Activated T-cell treated with anti-CD3 and anti-CD28 coated beads, Interleukin-2, amount 50 U/mL, for 72 hours (primary cell): ENCODE results near the gene SPRED1. TPM values are rescaled to one million over a fixed set of nuclear protein-coding genes. Genes with fewer than 3 reads are reported as not detected.

Source experiments
- ATAC-seq, 2 donors: fragments of 150-1000 bp; cut with Tn5 transposase; replicated peaks in 1 of 2; 2 replicates each; pipeline ENCODE4 v1.10.0; 2021; ENCODE audit warnings: moderate library complexity in 2 of 2, mild to moderate bottlenecking in 1 of 2
- DNase-seq, 2 donors: peaks; one replicate each; pipeline ENCODE4 v3.0.0; 2021 to 2022; ENCODE audit warnings: mixed read lengths in 1 of 2
- H3K27ac Mint-ChIP-seq: one replicate; pipeline ENCODE4 v1.8.0; 2022; ENCODE audit warnings: mild to moderate bottlenecking, moderate library complexity, mixed read lengths
- H3K27me3 Mint-ChIP-seq: one replicate; pipeline ENCODE4 v1.8.0; 2022; ENCODE audit warnings: low read depth, mixed read lengths
- H3K36me3 Mint-ChIP-seq, 2 donors: one replicate each; pipeline ENCODE4 v1.8.0; 2022; ENCODE audit warnings: mixed read lengths in 2 of 2, mild to moderate bottlenecking in 1 of 2; ENCODE audit not compliant: insufficient read depth in 2 of 2
- H3K4me1 Mint-ChIP-seq: one replicate; pipeline ENCODE4 v1.8.0; 2022; ENCODE audit warnings: low read depth, mixed read lengths
- H3K4me3 Mint-ChIP-seq, 2 donors: one replicate each; pipeline ENCODE4 v1.8.0; 2022; ENCODE audit warnings: mild to moderate bottlenecking in 2 of 2, mixed read lengths in 2 of 2, moderate library complexity in 2 of 2
- H3K9me3 Mint-ChIP-seq, 2 donors: one replicate each; pipeline ENCODE4 v1.8.0; 2022; ENCODE audit warnings: mixed read lengths in 2 of 2
- total RNA-seq, 2 donors: library from RNA; stranded (reverse); gene quantifications; one replicate each; pipeline ENCODE4 v1.2.3, GENCODE V29; 2022

The SPRED1 gene
- total RNA-seq, 2 donors from 2014 or later: 0.77 to 1.5 TPM

DNA sequence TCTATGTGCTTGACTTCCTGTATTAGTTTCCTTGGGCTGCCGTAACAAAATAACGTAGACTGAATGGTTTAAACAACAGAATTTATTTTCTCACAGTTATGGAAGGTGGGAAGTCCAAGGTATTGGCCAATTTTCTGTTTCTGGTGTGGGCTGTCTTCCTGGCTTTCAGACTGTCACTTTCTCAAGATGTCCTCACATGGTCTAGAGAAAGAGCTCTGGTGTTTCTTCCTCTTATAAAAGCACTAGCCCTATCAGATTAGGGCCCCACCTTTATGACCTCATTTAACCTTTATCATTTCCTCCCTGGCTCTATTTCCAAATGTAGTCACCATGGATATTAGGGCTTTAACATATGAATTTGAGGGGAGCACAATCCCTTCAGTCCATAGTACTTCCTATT, 54.6 kb downstream of the SPRED1 start:
- no peak overlapping the region for H3K4me3 Mint-ChIP-seq
- H3K27me3 Mint-ChIP-seq: no peaks in the 10 kb centered on the region
- DNase-seq: no peak
- no peaks in the 10 kb centered on the region for H3K36me3 Mint-ChIP-seq
- no peaks in the 10 kb centered on the region for H3K9me3 Mint-ChIP-seq
- H3K4me1 Mint-ChIP-seq: peaks cover 13% of the 10 kb centered on the region
- no peak for ATAC-seq
- H3K27ac Mint-ChIP-seq: no peak overlapping the region

DNA sequence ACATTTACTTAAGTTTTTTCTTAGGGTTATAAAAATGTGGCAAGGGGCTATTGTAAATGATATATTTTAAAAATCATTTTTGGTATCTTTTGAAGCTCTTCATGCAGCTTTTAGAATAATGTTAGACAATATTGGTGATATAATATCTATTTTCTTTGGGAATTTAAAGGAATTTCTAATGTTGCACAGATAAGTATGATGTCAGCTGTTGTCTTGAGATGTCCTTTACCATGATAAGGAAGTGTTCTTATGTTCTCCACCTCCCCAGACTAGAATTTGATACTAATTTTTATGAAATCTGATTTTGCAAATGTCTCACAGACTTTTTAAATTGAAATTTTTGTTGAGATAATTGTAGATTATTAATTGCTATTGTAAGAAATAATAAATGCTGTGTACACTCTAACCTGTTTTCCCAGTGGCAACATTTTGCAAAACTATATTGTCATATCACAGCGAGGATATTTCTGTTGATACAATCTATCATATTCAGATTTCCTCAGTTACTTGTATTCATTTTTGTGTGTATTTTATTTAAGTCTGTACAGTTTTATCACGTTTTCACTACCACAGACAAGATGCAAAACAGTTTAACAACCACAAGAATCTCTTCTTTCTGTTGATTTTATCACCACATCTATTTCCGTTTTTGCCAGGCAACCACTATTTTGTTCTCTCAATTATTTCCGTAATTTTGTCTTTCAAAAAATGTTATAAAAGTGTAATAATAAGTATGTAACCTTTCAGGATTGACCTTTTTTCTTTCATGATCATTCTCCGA, 55.4 kb downstream of the SPRED1 start:
- H3K4me1 Mint-ChIP-seq: peaks cover 13% of the 10 kb centered on the region
- no peaks in the 10 kb centered on the region for H3K36me3 Mint-ChIP-seq
- peak overlapping the region in 1 of 2 donors; percentile 33 for H3K4me3 Mint-ChIP-seq

DNA sequence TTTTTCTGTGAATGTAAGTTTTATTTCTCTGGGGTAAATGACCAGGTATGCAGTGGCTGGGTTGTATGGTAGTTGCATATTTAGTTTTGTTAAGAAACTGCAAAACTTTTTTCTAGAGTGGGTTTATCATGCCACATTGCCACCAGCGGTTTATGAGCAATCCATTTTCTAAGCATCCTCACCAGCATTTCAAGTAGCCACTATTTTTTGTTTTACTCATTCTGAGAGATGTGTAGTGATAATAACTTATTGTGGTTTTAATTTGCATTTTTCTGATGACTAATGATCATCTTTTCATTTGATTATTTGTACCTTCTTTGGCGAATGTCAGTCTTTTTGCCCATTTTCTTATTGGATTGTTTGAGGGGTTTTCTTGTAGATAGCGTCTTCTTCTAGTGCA, 56.2 kb downstream of the SPRED1 start:
- Mint-ChIP-seq H3K36me3 (no peaks in the 10 kb centered on the region), H3K4me3 (peak overlapping the region in 1 of 2 donors; percentile 33), H3K9me3 (no peaks in the 10 kb centered on the region), H3K4me1 (peaks cover 13% of the 10 kb centered on the region), H3K27ac (peak overlapping the region; percentile 72), H3K27me3 (no peaks in the 10 kb centered on the region)
- peak; percentile 60 to 75 for ATAC-seq
- peak; percentile 2 to 6 for DNase-seq

More for the DNA sequence above, 55.4 kb downstream of the SPRED1 start:
- H3K27me3 Mint-ChIP-seq: no peaks in the 10 kb centered on the region
- no peak overlapping the region for H3K27ac Mint-ChIP-seq
- H3K9me3 Mint-ChIP-seq: no peaks in the 10 kb centered on the region
- DNase-seq (no peak), ATAC-seq (no peak)

DNA sequence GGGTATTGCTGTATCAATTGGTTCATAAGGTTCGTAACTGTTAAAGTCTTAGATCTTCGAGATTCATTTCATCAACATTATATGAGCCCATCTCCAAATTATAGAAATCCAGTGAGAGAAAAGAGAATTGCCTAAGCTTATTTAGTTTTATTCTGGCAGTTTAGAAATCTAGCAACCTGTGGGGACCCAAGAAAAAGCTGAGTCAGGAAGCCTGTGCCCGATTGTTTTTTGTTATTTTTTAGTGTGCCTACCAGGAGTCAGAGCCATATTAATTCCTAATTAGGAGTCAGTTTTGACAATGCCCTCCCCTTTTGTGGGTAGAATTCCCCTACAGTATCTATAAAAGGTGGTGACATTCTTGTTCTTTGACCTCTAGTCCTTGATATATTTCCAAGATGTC, 59.6 kb downstream of the SPRED1 start:
- Mint-ChIP-seq H3K9me3 (no peaks in the 10 kb centered on the region), H3K4me1 (peaks cover 13% of the 10 kb centered on the region), H3K36me3 (no peaks in the 10 kb centered on the region), H3K27me3 (no peaks in the 10 kb centered on the region), H3K4me3 (no peak overlapping the region), H3K27ac (no peak overlapping the region)
- ATAC-seq (no peak), DNase-seq (no peak)

DNA sequence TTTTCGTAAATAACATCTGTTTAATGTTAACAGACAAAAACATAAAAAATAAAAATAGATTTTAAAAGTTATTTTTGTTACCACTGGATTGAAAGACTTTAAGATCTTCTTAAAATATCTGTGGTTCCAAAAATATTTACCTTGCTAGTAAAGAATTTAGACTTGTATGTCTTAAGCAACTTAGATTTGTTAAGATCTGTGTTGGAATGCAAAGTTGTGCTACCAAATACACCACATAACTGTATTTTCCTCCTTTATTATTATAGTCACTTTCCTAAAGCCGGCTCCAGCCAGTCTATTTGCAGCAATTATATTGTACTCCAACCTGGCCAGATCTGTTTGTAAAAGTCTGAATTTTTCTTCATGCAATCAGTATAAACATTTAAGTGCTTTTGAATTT, 63.7 kb downstream of the SPRED1 start:
- no peak for ATAC-seq
- no peaks in the 10 kb centered on the region for H3K36me3 Mint-ChIP-seq
- H3K27ac Mint-ChIP-seq: no peak overlapping the region
- no peaks in the 10 kb centered on the region for H3K4me1 Mint-ChIP-seq
- H3K27me3 Mint-ChIP-seq: no peaks in the 10 kb centered on the region
- no peak for DNase-seq
- no peaks in the 10 kb centered on the region for H3K9me3 Mint-ChIP-seq
- no peak overlapping the region for H3K4me3 Mint-ChIP-seq

DNA sequence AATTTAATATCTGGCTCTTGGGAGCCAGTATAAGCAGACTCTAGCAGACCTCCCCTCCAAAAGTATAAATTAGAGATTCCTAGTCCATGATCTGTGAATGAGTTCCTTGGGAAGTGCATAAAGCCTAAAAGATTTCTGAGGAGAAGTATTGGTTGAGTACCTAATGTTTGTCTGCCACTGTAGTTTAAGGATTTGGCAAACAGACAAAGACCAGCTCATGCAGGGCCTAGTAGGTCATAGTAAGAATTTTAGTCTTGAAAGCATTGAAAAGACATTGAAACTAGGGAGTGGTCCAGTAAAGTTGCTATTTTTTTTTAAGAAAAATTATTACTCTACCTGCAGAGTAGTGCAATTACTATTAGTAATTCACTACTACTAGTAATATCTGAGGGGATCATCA, 67.5 kb downstream of the SPRED1 start:
- no peak overlapping the region for H3K27ac Mint-ChIP-seq
- no peak overlapping the region for H3K4me3 Mint-ChIP-seq
- no peaks in the 10 kb centered on the region for H3K27me3 Mint-ChIP-seq
- DNase-seq (no peak), ATAC-seq (no peak)
- H3K4me1 Mint-ChIP-seq: no peaks in the 10 kb centered on the region
- H3K9me3 Mint-ChIP-seq: no peaks in the 10 kb centered on the region
- H3K36me3 Mint-ChIP-seq: no peaks in the 10 kb centered on the region

DNA sequence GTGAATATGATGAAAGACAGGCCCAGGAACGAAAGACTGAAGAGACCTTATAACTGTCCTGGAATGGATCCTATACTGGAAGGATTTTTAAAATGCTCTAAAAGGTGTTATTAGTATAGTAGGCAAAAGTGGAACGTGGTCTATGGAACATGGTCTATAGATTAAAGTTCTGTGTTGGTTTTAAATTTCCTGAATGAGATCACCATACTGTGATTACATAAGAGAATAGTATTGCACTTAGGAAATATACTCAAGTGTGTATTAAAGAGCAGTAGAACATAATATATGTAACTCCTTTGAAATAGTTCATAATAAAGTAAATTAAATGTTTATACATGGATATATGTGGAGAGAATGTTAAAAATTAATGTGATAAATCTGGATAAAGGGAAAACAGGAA, 68.2 kb downstream of the SPRED1 start:
- H3K4me1 Mint-ChIP-seq: no peaks in the 10 kb centered on the region
- H3K9me3 Mint-ChIP-seq: no peaks in the 10 kb centered on the region
- no peak for ATAC-seq
- H3K27ac Mint-ChIP-seq: no peak overlapping the region
- no peaks in the 10 kb centered on the region for H3K36me3 Mint-ChIP-seq
- no peaks in the 10 kb centered on the region for H3K27me3 Mint-ChIP-seq
- DNase-seq: no peak
- no peak overlapping the region for H3K4me3 Mint-ChIP-seq

DNA sequence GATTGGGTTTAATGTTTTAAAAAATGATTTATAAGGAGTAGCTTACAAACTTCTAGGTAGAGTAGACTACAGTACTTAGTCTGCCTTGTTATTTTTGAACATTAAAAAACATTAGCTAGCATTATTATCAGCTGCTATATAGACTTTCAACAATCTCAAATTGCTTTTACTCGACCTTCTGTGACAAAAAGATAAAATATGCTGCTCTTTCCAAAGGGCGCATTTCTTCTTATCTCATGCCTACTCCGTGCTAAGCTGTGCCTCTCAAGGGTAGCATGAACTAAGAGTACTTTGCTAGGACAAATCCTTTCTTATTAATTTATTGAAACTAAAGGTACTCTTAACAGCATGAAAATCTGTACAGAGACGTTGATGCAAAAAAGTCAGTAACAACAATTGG, 71.3 kb downstream of the SPRED1 start:
- H3K9me3 Mint-ChIP-seq: no peaks in the 10 kb centered on the region
- ATAC-seq (no peak), DNase-seq (no peak)
- no peak overlapping the region for H3K27ac Mint-ChIP-seq
- no peaks in the 10 kb centered on the region for H3K4me1 Mint-ChIP-seq
- no peaks in the 10 kb centered on the region for H3K27me3 Mint-ChIP-seq
- H3K36me3 Mint-ChIP-seq: no peaks in the 10 kb centered on the region
- H3K4me3 Mint-ChIP-seq: no peak overlapping the region

DNA sequence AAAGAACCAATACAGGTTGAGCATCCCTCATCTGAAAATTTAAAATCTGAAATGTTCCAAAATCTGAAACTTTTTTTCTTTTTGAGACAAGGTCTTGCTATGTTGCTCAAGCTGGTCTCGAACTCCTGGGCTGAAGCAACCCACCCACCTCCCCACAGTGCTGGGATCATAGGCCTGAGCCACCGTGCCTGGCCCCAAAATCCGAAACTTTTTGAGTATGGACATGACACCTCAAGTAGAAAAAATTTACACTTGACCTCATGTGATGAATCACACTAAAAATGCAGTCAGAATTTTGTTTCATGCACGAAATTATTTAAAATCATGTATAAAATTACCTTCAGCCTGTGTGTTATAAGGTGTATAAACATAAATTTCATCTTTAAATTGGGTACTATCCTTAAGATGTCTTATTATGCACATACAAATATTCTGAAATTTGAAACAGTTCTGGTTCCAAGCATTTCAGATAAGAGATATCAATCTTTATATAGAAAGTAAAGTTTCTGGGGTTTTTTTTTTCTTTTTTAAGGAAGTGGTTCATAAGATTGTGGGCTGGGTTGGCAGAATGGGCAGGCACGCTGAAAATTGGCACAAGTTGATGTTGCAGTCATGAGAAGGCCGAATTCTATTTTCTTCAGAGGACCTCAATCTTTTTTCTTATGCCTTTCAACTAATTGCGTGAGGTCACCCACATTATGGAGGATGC, 72.5 kb downstream of the SPRED1 start:
- Mint-ChIP-seq H3K36me3 (no peaks in the 10 kb centered on the region), H3K4me1 (no peaks in the 10 kb centered on the region), H3K27me3 (no peaks in the 10 kb centered on the region), H3K27ac (no peak overlapping the region), H3K9me3 (no peaks in the 10 kb centered on the region), H3K4me3 (no peak overlapping the region)
- no peak for DNase-seq
- ATAC-seq: no peak

DNA sequence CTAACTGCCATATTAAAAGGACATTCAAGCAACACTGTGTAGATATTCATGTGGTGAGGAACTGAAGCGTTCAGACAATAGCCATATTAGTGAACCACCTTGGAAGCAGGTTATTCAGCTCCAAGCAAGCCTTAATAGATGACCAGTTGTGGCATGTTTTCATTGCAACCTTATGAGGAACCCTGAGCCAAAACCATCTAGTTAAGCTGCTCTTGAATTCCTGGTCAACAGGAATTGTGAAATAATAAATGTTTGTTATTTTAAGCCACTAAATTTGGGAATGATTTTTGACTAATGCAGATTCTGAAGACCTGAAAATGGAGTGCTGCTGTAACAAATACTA, 73.0 kb downstream of the SPRED1 start:
- no peak overlapping the region for H3K4me3 Mint-ChIP-seq
- H3K36me3 Mint-ChIP-seq: no peaks in the 10 kb centered on the region
- no peaks in the 10 kb centered on the region for H3K27me3 Mint-ChIP-seq
- DNase-seq: no peak
- H3K9me3 Mint-ChIP-seq: no peaks in the 10 kb centered on the region
- H3K4me1 Mint-ChIP-seq: no peaks in the 10 kb centered on the region
- H3K27ac Mint-ChIP-seq: no peak overlapping the region
- no peak for ATAC-seq

DNA sequence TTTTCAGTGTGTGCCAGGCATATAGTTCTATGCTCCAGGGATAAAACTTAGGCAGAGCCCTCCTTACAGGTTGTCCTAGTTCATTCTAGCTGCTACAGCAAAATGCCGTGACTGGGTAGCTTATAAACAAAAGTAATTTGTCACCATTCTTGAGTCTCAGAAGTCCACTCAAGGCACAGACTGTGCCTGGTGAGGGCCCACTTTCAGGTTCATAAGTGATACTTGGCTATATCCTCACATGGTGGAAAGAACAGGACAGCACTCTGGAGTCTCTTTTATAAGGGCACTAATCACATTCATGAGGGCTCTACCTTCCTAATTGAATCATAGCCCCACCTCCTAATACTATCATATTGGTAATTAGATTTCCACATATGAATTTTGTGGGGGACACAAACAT, 80.1 kb downstream of the SPRED1 start:
- Mint-ChIP-seq H3K4me1 (no peaks in the 10 kb centered on the region), H3K9me3 (no peaks in the 10 kb centered on the region), H3K27me3 (peaks cover 6% of the 10 kb centered on the region), H3K4me3 (no peak overlapping the region), H3K27ac (no peak overlapping the region), H3K36me3 (no peaks in the 10 kb centered on the region)
- DNase-seq (no peak), ATAC-seq (no peak)

DNA sequence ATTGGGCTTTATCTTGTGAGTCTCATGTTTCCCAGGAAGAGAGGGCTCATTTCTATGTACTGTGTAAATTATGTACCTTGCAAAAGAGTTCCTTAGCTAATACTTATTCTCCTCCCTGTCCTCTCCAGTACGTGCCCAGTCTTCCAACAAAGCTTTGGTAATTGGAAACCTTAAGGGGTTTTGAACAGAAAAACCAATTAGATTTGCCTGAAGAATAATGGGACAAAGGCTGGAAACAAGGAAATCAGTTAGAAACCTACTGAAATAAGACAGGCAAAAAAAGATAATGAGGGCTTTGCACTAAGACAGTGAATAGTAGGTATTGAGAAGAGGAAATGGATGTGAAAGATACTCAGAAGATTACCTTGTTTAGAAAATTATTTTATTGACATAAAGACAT, 82.5 kb downstream of the SPRED1 start:
- no peaks in the 10 kb centered on the region for H3K9me3 Mint-ChIP-seq
- H3K27ac Mint-ChIP-seq: no peak overlapping the region
- H3K4me3 Mint-ChIP-seq: no peak overlapping the region
- no peak for DNase-seq
- no peaks in the 10 kb centered on the region for H3K4me1 Mint-ChIP-seq
- ATAC-seq: no peak
- peaks cover 6% of the 10 kb centered on the region for H3K27me3 Mint-ChIP-seq
- no peaks in the 10 kb centered on the region for H3K36me3 Mint-ChIP-seq

DNA sequence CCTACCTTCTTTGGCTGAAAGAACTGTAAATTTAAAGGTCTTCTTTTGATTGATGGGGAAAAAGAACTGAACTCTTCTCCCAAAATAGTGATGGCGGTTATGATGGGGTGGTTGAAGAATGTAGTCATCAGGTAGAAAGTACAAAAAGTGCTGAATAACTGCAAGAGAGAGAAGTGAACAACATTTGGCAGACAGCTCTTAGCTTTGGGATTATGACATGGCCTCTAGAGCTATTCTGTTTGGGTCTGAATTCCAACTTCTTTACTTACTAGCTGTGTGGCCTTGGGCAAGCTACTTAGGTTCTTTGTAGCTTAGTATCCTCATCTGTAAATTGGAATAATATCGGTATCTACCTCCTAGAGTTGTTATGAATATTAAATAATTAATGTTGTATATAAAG, 91.7 kb downstream of the SPRED1 start:
- Mint-ChIP-seq H3K36me3 (no peaks in the 10 kb centered on the region), H3K9me3 (no peaks in the 10 kb centered on the region), H3K4me3 (no peak overlapping the region), H3K27me3 (no peaks in the 10 kb centered on the region), H3K4me1 (no peaks in the 10 kb centered on the region), H3K27ac (no peak overlapping the region)
- no peak for ATAC-seq
- no peak for DNase-seq

DNA sequence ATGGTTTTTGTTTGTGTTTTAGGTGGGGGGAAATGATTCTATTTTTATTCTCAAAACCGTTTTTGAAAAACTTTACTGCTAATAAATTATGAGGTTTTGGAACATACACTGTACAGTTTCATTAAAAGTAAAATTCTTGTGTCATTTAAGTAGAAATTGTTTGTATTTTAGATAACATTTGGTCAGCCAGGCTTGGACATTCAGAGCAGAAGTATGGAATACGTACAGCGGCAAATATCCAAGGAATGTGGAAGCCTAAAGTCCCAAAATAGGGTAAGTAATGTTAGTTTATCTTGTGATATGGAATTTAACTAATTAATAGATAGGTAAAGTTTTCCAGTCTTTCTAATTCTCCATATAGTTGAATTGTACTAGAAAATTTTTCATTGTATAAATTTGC, 96.6 kb downstream of the SPRED1 start:
- no peak overlapping the region for H3K27ac Mint-ChIP-seq
- H3K27me3 Mint-ChIP-seq: peaks cover 5% of the 10 kb centered on the region
- H3K4me1 Mint-ChIP-seq: no peaks in the 10 kb centered on the region
- H3K9me3 Mint-ChIP-seq: no peaks in the 10 kb centered on the region
- no peak overlapping the region for H3K4me3 Mint-ChIP-seq
- no peak for ATAC-seq
- no peak for DNase-seq
- H3K36me3 Mint-ChIP-seq: no peaks in the 10 kb centered on the region
